ENCODE data around the gene SLC35F1. TPM values are rescaled to one million over a fixed set of nuclear protein-coding genes. Genes with fewer than 3 reads are reported as not detected.

Gene SLC35F1
- total RNA-seq, 3 donors from 2014 or later = 0.23 to 6.1 (median 0.29) TPM

DNA sequence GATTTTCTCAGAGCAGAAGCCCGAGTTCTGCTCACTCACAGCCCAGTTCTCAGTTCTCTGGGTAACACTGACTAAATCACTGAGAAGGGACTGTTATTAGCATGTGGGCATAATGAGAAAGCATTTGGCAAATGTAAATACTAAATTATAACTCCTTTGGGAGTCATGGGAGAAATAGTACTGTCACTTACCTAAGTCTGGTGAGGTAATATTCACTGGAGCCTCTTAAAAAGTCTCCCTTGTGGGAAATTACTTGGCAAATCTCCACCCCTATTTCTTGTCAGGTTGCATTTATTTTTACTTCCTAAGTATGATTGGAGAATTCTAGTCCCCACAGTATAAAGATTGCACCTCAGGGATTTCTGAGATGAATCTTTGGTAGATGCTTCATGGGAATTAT is 254.3 kb downstream of the SLC35F1 start:
- TF ChIP-seq, protein P1, sequence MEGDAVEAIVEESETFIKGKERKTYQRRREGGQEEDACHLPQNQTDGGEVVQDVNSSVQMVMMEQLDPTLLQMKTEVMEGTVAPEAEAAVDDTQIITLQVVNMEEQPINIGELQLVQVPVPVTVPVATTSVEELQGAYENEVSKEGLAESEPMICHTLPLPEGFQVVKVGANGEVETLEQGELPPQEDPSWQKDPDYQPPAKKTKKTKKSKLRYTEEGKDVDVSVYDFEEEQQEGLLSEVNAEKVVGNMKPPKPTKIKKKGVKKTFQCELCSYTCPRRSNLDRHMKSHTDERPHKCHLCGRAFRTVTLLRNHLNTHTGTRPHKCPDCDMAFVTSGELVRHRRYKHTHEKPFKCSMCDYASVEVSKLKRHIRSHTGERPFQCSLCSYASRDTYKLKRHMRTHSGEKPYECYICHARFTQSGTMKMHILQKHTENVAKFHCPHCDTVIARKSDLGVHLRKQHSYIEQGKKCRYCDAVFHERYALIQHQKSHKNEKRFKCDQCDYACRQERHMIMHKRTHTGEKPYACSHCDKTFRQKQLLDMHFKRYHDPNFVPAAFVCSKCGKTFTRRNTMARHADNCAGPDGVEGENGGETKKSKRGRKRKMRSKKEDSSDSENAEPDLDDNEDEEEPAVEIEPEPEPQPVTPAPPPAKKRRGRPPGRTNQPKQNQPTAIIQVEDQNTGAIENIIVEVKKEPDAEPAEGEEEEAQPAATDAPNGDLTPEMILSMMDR (IDR thresholded peaks at IDR 0.05) = no peak
- Histone ChIP-seq H3K4me1 (ENCODE audit: low read depth) (no peaks in the 10 kb centered on the region), H3K4me3 (no peak overlapping the region), H3K9me3 (no peaks in the 10 kb centered on the region), H3K36me3 (ENCODE audit: low read depth) (no peaks in the 10 kb centered on the region)
- ATAC-seq = no peak
- DNase-seq = no peak
- intact Hi-C loops (cut with DNase I, micrococcal nuclease) = no loop called here

DNA sequence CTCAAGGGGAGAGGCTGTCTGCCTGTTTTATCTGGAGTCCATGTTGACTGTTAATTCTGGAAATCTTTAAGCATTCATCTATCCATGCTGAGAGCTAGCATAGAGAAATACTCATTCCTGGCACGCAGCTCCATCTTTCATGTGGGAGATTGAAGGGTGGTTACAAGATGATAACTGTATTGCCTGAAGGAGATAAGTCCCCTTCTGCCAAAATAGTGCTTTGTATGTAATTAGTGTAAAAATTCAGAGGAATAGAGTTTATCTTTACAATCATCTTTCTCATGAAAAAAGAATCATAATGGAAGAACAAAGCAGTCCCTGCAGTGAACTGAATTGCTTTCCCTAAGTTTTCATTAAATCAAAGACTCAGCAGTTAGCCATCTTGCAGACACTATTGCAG is 256.5 kb downstream of the SLC35F1 start:
- TF ChIP-seq, protein P1 (IDR thresholded peaks at IDR 0.05) = no peak
- no peaks in the 10 kb centered on the region for H3K9me3 ChIP-seq

GRCh38 chr6:118165500-118165899 is 258.4 kb downstream of the SLC35F1 start:
- no peaks in the 10 kb centered on the region for H3K36me3 ChIP-seq (ENCODE audit: low read depth)
- ATAC-seq (no peak), DNase-seq (no peak)
- intact Hi-C loops (cut with DNase I, micrococcal nuclease) = no loop called here
- no peaks in the 10 kb centered on the region for H3K9me3 ChIP-seq
- TF ChIP-seq, protein P1 (IDR thresholded peaks at IDR 0.05) = no peak
- H3K4me3 ChIP-seq = no peak overlapping the region
- H3K4me1 ChIP-seq (ENCODE audit: low read depth) = no peaks in the 10 kb centered on the region

More for the DNA sequence above, 256.5 kb downstream of the SLC35F1 start:
- H3K4me3 ChIP-seq = no peak overlapping the region
- DNase-seq (no peak), ATAC-seq (no peak)
- H3K36me3 ChIP-seq (ENCODE audit: low read depth) = no peaks in the 10 kb centered on the region
- no peaks in the 10 kb centered on the region for H3K4me1 ChIP-seq (ENCODE audit: low read depth)
- intact Hi-C loops (cut with DNase I, micrococcal nuclease) = no loop called here

GRCh38 chr6:118168421-118168820 is 261.4 kb downstream of the SLC35F1 start:
- ATAC-seq (no peak), DNase-seq (no peak)
- Histone ChIP-seq H3K4me3 (no peak overlapping the region), H3K4me1 (ENCODE audit: low read depth) (no peaks in the 10 kb centered on the region), H3K36me3 (ENCODE audit: low read depth) (no peaks in the 10 kb centered on the region), H3K9me3 (no peaks in the 10 kb centered on the region)
- TF ChIP-seq, protein P1 (IDR thresholded peaks at IDR 0.05) = no peak
- intact Hi-C loops (cut with DNase I, micrococcal nuclease) = no loop called here

- no peaks in the 10 kb centered on the region for H3K36me3 ChIP-seq (ENCODE audit: low read depth)
- no peak for DNase-seq
- TF ChIP-seq, protein P1 (IDR thresholded peaks at IDR 0.05) = no peak
- H3K4me3 ChIP-seq = no peak overlapping the region
- no peak for ATAC-seq
- intact Hi-C loops (cut with DNase I, micrococcal nuclease) = no loop called here
- peaks cover 3% of the 10 kb centered on the region for H3K9me3 ChIP-seq
- no peaks in the 10 kb centered on the region for H3K4me1 ChIP-seq (ENCODE audit: low read depth)
Measured at GRCh38 chr6:118171852-118172251, 264.8 kb downstream of the SLC35F1 start.

DNA sequence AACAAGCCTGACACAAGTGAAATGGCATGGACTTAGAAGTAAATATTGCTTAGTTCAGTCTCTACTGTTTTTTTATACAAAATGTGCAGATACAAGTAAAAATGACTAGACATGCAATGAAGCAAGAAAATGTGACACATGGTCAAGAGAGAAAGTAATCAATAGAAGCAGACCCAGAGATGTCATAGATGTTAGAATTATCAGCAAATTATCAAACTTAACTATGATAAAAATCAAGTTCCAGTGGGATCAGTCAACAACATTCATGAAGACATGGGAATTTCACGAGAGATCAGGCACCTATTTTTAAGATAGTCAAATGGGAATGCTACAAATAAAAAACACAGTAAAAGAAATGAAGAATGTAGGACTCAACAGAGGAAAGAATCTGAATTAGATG is 267.0 kb downstream of the SLC35F1 start:
- Histone ChIP-seq H3K9me3 (peaks cover 3% of the 10 kb centered on the region), H3K4me1 (ENCODE audit: low read depth) (no peaks in the 10 kb centered on the region), H3K36me3 (ENCODE audit: low read depth) (no peaks in the 10 kb centered on the region), H3K4me3 (no peak overlapping the region)
- ATAC-seq (no peak), DNase-seq (no peak)
- intact Hi-C loops (cut with DNase I, micrococcal nuclease) = no loop called here
- TF ChIP-seq, protein P1 (IDR thresholded peaks at IDR 0.05) = no peak
